Lung (tissue), 12 donors: ENCODE data around the gene CD44. TPM values are rescaled to one million over a fixed set of nuclear protein-coding genes. Genes with fewer than 3 reads are reported as not detected.

Experiments
- ATAC-seq: fragments of 200-7000 bp; cut with Tn5 transposase; one replicate; pipeline ENCODE4 v1.9.1; 2020; ENCODE audit warnings: moderate number of reproducible peaks; ENCODE audit not compliant: insufficient read depth, low FRiP score
- DNase-seq, 3 donors: peaks; one replicate each; pipeline ENCODE4 v3.0.0-alpha.2; 2013 to 2017
- H3K27ac ChIP-seq, 2 donors: one replicate each; pipeline ENCODE4 v1.5.1; 2013; ENCODE audit warnings: mild to moderate bottlenecking in 2 of 2, moderate library complexity in 2 of 2, control low read depth in 1 of 2, inconsistent platforms in 1 of 2, low read depth in 1 of 2, low read length in 1 of 2
- H3K27me3 ChIP-seq, 3 donors: one replicate each; pipeline ENCODE4 v1.5.1; 2013; ENCODE audit warnings: low read length in 2 of 3; ENCODE audit not compliant: control insufficient read depth in 3 of 3, insufficient read depth in 3 of 3
- H3K36me3 ChIP-seq, 4 donors: one replicate each; pipeline ENCODE4 v1.5.1; 2013; ENCODE audit warnings: low read length in 4 of 4, mild to moderate bottlenecking in 1 of 4, moderate library complexity in 1 of 4; ENCODE audit not compliant: control insufficient read depth in 4 of 4, insufficient read depth in 4 of 4
- H3K4me1 ChIP-seq, 5 donors: one replicate each; pipeline ENCODE4 v1.5.1; 2013; ENCODE audit warnings: low read length in 5 of 5, mild to moderate bottlenecking in 2 of 5, moderate library complexity in 1 of 5; ENCODE audit not compliant: control insufficient read depth in 5 of 5, insufficient read depth in 5 of 5
- H3K4me3 ChIP-seq: one replicate; pipeline ENCODE4 v1.5.1; 2013; ENCODE audit warnings: mild to moderate bottlenecking, control low read depth, moderate library complexity
- H3K9ac ChIP-seq, 2 donors: one replicate each; pipeline ENCODE4 v1.5.1; 2013; ENCODE audit warnings: low read length in 2 of 2, control low read depth in 1 of 2; ENCODE audit not compliant: insufficient read depth in 1 of 2
- H3K9me3 ChIP-seq, 4 donors: one replicate each; pipeline ENCODE4 v1.5.1; 2013; ENCODE audit warnings: low read length in 3 of 4, mild to moderate bottlenecking in 1 of 4, moderate library complexity in 1 of 4; ENCODE audit not compliant: control insufficient read depth in 4 of 4, insufficient read depth in 3 of 4
- WGBS, 2 donors: extraction: QIAGEN DNeasy Blood & Tissue Kit; methylation state at CpG; one replicate each; pipeline ENCODE4 v1.1.7; 2013; 5-methylcytosine and 5-hydroxymethylcytosine counted together
- polyA plus RNA-seq, 2 donors: library from polyadenylated mRNA; stranded (reverse); fragments of 200-250 nt; gene quantifications; one replicate each; pipeline ENCODE4 v1.2.1, GENCODE V29; 2013
- total RNA-seq, 2 donors: library from RNA; depleted of rRNA in 1 of 2; stranded (reverse); fragments of >200 nt in 1 of 2; gene quantifications; one replicate each; pipeline ENCODE4 v1.2.1, GENCODE V29; 2014 to 2021
- TF ChIP-seq, protein P1 (sequence below): IDR thresholded peaks from 2 replicates; pipeline ENCODE4 v1.5.1; 2012; ENCODE audit warnings: mild to moderate bottlenecking; ENCODE audit errors: control extremely low read depth, extremely low read depth
- donor health status: control.
- donor health status: control.
- donor health status: Bipolar disorder and iron deficiency.
- donor health status: healthy.
- donor health status: DM: yes; HTN: yes; CAD: no.

The CD44 gene
- total and polyA plus RNA-seq, 4 donors, result 115 to 636 (median 544) TPM

DNA sequence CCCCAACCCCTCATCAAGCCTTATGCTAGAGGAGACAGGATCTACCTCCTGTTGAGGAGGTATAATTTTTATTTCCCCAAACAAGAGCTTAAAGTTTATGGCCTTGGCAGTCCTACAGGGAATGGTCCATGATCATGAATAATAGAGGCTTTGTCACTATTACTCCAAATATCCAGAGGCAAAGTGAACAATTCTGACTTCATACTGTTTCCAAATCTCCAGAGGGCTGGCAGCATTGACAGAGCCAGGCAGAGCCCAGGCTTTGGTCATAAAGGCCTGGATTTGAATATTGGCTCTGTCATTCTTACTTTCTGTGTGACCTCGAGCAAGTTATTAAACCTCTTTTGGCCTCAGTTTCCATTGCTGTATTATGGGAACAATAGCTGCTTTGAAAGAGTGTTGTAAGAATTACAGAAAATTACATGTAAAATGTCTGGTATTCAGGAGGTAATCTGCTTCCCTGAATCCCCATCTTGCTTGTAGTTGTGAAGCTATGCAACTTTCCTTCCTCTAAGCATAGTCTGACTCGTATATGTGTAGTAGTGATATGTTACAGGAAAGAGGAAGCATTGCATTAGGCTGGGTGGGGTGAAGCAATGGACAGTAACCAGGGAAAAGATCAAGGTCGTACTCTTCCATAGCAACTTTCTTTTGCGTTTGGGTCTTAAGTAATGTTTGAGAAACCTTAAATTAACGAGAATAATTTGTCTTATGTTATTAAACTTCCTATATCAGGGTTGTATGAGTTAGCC, 88.8 kb downstream of the CD44 start:
- Histone ChIP-seq H3K4me3 (no peak overlapping the region), H3K9ac (no peak overlapping the region), H3K9me3 (no peaks in the 10 kb centered on the region), H3K36me3 (peaks cover 0 to 19% (median 17%) of the 10 kb centered on the region in 4 donors), H3K27me3 (no peaks in the 10 kb centered on the region), H3K27ac (peak overlapping the region in 1 of 2 donors; percentile 61), H3K4me1 (peaks cover 0 to 23% (median 3%) of the 10 kb centered on the region in 5 donors)
- DNase-seq (peak in 2 of 3 donors; percentile 44), ATAC-seq (peak; percentile 66)
- WGBS, 2 donors, result 28 to 55% methylated on average over 5 of the region's 5 CpGs
- TF ChIP-seq, protein P1, sequence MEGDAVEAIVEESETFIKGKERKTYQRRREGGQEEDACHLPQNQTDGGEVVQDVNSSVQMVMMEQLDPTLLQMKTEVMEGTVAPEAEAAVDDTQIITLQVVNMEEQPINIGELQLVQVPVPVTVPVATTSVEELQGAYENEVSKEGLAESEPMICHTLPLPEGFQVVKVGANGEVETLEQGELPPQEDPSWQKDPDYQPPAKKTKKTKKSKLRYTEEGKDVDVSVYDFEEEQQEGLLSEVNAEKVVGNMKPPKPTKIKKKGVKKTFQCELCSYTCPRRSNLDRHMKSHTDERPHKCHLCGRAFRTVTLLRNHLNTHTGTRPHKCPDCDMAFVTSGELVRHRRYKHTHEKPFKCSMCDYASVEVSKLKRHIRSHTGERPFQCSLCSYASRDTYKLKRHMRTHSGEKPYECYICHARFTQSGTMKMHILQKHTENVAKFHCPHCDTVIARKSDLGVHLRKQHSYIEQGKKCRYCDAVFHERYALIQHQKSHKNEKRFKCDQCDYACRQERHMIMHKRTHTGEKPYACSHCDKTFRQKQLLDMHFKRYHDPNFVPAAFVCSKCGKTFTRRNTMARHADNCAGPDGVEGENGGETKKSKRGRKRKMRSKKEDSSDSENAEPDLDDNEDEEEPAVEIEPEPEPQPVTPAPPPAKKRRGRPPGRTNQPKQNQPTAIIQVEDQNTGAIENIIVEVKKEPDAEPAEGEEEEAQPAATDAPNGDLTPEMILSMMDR, result no peak

DNA sequence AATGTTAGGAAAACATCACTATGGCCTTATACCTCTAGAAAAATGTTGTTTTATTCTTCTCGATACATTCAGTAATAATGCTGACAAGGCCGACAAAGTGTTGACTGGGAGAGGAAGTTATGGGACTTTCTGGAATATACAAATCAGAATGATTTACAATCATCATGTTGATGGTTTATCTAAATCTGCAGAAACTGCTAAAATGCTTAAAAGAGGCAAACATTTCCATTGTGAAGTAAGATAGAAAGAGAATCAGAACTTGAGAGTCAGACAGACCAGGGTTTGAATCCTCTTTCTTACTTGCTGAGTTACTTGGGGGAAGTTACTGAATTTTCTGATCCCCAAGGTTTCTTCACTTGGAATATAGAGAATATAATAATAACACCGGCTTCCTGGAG, 89.4 kb downstream of the CD44 start:
- no peak overlapping the region for H3K27ac ChIP-seq
- H3K9ac ChIP-seq, result no peak overlapping the region
- peaks cover 0 to 22% (median 1%) of the 10 kb centered on the region in 5 donors for H3K4me1 ChIP-seq
- no peaks in the 10 kb centered on the region for H3K9me3 ChIP-seq
- TF ChIP-seq, protein P1, result no peak
- DNase-seq, result peak in 1 of 3 donors; percentile 20
- no peak for ATAC-seq
- H3K36me3 ChIP-seq, result peaks cover 0 to 19% (median 16%) of the 10 kb centered on the region in 4 donors
- 32 to 64% methylated on average over 3 of the region's 3 CpGs for WGBS, 2 donors
- no peak overlapping the region for H3K4me3 ChIP-seq
- H3K27me3 ChIP-seq, result no peaks in the 10 kb centered on the region

DNA sequence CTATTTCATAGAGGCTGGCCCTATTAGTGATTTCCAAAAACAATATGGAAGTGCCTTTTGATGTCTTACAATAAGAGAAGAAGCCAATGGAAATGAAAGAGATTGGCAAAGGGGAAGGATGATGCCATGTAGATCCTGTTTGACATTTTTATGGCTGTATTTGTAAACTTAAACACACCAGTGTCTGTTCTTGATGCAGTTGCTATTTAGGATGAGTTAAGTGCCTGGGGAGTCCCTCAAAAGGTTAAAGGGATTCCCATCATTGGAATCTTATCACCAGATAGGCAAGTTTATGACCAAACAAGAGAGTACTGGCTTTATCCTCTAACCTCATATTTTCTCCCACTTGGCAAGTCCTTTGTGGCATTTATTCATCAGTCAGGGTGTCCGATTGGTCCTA, 91.4 kb downstream of the CD44 start:
- Histone ChIP-seq H3K36me3 (peaks cover 0 to 19% (median 13%) of the 10 kb centered on the region in 4 donors), H3K27ac (no peak overlapping the region), H3K4me1 (peaks cover 0 to 13% (median 0%) of the 10 kb centered on the region in 5 donors), H3K9me3 (no peaks in the 10 kb centered on the region), H3K4me3 (no peak overlapping the region), H3K27me3 (no peaks in the 10 kb centered on the region), H3K9ac (no peak overlapping the region)
- TF ChIP-seq, protein P1, result no peak
- ATAC-seq (no peak), DNase-seq (no peak)
- 94 to 97% methylated on average over 1 of the region's 1 CpG for WGBS, 2 donors
